Measurements from ENCODE around the gene COPA. TPM values are rescaled to one million over a fixed set of nuclear protein-coding genes. Genes with fewer than 3 reads are reported as not detected.

Gene COPA
- total RNA-seq, 4 donors from 2014 or later: 118 to 179 (median 155) TPM

- TF ChIP-seq, protein P1, sequence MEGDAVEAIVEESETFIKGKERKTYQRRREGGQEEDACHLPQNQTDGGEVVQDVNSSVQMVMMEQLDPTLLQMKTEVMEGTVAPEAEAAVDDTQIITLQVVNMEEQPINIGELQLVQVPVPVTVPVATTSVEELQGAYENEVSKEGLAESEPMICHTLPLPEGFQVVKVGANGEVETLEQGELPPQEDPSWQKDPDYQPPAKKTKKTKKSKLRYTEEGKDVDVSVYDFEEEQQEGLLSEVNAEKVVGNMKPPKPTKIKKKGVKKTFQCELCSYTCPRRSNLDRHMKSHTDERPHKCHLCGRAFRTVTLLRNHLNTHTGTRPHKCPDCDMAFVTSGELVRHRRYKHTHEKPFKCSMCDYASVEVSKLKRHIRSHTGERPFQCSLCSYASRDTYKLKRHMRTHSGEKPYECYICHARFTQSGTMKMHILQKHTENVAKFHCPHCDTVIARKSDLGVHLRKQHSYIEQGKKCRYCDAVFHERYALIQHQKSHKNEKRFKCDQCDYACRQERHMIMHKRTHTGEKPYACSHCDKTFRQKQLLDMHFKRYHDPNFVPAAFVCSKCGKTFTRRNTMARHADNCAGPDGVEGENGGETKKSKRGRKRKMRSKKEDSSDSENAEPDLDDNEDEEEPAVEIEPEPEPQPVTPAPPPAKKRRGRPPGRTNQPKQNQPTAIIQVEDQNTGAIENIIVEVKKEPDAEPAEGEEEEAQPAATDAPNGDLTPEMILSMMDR (IDR thresholded peaks at IDR 0.05): no peak
- ATAC-seq (ENCODE audit: low FRiP score) (no peak), DNase-seq (ENCODE audit: low spot score) (no peak)
Observed at GRCh38 chr1:160361814-160362167, 18.7 kb upstream of the COPA start.

GRCh38 chr1:160361199-160361598, 18.1 kb upstream of the COPA start:
- ATAC-seq (ENCODE audit: low FRiP score): no peak
- DNase-seq (ENCODE audit: low spot score): no peak
- TF ChIP-seq, protein P1 (IDR thresholded peaks at IDR 0.05): no peak

DNA sequence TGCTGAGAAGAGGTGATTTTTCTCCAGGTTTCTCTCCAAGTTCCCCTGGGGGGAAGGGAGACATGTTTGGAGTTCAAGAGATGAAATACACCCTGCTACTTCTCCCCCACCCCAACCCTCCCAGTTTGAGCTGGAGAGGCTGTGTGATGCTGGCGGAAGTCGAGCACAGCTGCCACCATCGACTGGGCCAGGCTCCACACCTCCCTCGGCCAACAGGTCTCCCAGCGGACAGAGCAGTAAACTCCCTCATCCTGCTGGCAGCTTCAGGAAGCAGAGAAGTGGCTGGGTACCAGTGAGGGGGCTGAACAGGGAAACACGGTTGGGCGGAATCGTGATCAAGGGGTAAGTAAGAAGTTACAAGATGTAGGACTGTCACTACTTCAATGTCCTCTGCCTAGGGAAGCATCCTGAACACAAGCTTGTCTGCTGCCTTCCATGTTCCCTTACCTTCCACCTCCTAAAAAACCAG, 17.2 kb upstream of the COPA start:
- DNase-seq (ENCODE audit: low spot score) (no peak), ATAC-seq (ENCODE audit: low FRiP score) (no peak)
- TF ChIP-seq, protein P1 (IDR thresholded peaks at IDR 0.05): no peak

DNA sequence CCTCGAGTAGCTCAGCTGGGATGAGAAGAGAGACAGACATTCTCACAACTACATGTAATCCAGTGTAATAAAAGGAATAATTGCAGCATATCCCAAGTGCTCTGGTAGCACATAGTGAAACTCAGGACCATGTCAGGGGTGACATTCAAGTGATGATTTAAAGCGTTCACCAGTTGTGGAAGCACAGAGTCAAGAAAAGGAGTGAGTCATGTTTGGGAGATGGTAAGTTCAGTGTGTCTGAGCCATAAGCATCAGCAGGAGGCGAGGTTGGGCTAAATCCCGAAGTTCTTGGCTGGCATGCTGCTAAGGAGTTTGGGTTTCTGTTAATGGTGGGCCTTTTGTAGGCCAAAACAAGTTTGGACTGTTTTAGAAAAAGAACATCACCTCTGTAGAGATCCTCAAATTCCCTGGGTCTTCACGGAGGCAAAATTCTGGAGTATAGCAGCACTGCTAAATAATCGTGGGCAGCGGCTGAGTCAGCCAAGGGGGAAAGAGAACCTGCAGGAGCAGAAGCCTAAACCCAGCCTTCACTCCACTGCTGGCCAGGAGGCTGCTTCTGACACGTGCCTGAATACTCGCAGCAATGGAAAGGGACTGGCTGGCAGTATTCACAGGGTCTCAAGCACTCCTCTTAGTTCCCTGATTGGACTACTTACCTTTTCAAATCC, 16.6 kb upstream of the COPA start:
- no peak for ATAC-seq (ENCODE audit: low FRiP score)
- no peak for DNase-seq (ENCODE audit: low spot score)
- TF ChIP-seq, protein P1 (IDR thresholded peaks at IDR 0.05): no peak

- ATAC-seq (ENCODE audit: low FRiP score): no peak
- TF ChIP-seq, protein P1 (IDR thresholded peaks at IDR 0.05): no peak
Observed at GRCh38 chr1:160358073-160358472, 15.0 kb upstream of the COPA start.

DNA sequence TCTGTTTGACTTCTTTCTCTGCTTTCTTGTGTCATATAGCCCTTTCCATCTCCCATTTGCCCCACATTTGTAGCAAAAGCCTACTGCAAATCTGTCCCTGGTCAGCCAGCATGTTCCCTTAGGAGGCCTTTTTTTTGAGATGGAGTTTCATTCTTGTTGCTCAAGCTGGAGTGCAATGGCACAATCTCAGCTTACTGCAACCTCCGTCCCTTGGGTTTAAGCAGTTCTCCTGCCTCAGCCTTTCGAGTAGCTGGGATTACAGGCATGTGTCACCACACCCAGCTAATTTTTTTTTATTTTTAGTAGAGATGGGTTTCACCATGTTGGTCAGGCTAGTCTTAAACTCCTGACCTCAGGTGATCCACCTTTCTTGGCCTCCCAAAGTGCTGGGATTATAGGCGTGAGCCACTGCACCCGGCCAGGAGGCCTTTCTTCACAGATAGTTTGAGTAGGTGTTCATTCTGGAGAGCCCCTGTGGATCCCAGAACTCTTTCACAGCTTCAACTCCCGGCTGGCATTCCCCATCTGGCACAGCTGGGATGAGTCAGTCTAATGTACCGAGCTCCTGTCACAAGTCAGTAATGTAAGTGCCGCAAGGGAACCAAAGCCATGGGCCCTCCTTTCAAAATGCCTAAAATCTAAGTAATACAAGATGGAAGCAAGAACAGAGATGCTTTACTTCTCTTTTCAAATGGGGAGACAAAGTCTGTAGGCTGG, 14.4 kb upstream of the COPA start:
- ATAC-seq (ENCODE audit: low FRiP score) (peak; percentile 26), DNase-seq (ENCODE audit: low spot score) (no peak)
- TF ChIP-seq, protein P1 (IDR thresholded peaks at IDR 0.05): no peak

More at GRCh38 chr1:160358073-160358472, 15.0 kb upstream of the COPA start:
- DNase-seq (ENCODE audit: low spot score): no peak
